Measurements from ENCODE around the gene RAPGEF4.

DNA sequence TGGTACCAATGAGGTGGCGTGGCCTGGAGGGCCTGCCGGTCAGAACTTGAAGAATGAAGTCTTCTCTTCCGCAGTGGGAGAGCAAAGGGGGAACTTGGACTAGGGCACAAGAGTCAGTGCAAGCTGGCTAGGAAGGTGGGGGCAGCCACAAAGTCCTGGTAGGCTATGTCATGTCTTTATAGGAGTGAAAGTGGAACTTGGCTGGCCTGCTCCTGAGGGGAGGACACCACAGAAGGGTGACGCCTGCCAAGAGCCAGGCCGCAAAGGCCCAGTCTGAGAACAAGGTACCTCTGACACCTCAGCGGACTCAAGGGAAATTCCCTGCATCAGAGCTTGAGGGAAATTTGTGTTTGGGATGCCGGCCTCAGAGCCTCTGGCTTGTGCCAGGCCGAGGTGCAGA, 307.8 kb downstream of the RAPGEF4 start:
- TF ChIP-seq, protein P1, sequence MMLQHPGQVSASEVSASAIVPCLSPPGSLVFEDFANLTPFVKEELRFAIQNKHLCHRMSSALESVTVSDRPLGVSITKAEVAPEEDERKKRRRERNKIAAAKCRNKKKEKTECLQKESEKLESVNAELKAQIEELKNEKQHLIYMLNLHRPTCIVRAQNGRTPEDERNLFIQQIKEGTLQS (IDR thresholded peaks at IDR 0.05) = no peak
- TF ChIP-seq, protein P1 (CRISPR knock-in tag; conservative IDR thresholded peaks at IDR 0.05) = no peak
- TF ChIP-seq NFIC (IDR thresholded peaks at IDR 0.05) (no peak), NFE2L1 (tag; IDR thresholded peaks at IDR 0.05; ENCODE audit: borderline replicate concordance, low read depth) (no peak), EP400 (IDR thresholded peaks at IDR 0.05) (no peak), MNT (conservative IDR thresholded peaks at IDR 0.05) (no peak), EP300 (IDR thresholded peaks at IDR 0.05; ENCODE audit: low read length) (no peak), ZNF780A (CRISPR knock-in tag; IDR thresholded peaks at IDR 0.05) (no peak), ZNF3 (CRISPR knock-in tag; IDR thresholded peaks at IDR 0.05) (no peak), CEBPB (tag; IDR thresholded peaks at IDR 0.05) (no peak)
- TF ChIP-seq, protein P2, sequence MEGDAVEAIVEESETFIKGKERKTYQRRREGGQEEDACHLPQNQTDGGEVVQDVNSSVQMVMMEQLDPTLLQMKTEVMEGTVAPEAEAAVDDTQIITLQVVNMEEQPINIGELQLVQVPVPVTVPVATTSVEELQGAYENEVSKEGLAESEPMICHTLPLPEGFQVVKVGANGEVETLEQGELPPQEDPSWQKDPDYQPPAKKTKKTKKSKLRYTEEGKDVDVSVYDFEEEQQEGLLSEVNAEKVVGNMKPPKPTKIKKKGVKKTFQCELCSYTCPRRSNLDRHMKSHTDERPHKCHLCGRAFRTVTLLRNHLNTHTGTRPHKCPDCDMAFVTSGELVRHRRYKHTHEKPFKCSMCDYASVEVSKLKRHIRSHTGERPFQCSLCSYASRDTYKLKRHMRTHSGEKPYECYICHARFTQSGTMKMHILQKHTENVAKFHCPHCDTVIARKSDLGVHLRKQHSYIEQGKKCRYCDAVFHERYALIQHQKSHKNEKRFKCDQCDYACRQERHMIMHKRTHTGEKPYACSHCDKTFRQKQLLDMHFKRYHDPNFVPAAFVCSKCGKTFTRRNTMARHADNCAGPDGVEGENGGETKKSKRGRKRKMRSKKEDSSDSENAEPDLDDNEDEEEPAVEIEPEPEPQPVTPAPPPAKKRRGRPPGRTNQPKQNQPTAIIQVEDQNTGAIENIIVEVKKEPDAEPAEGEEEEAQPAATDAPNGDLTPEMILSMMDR (IDR thresholded peaks at IDR 0.05 in 2 of 3, conservative IDR thresholded peaks at IDR 0.05 in 1 of 3; ENCODE audit: insufficient read depth in 2 of 3, low read depth in 1 of 3, low read length in 3 of 3) = no peak

Data from K562 (cell line).